ENCODE measurements around the gene SERAC1. TPM values are rescaled to one million over a fixed set of nuclear protein-coding genes. Genes with fewer than 3 reads are reported as not detected.

SERAC1 gene
- total and polyA plus RNA-seq, 2 donors (not counting 3 experiments of a cell fraction or from before 2014, with no cell fraction given): 4.9 to 5.7 TPM

- H3K4me2 ChIP-seq (ENCODE audit: insufficient read depth, low read length): no peak overlapping the region
- H3K4me3 ChIP-seq (replicated peaks in 1 of 3; ENCODE audit: insufficient read depth in 1 of 3, low read depth in 1 of 3, low read length in 3 of 3): no peak overlapping the region
- no peak overlapping the region for H3K9ac ChIP-seq (replicated peaks; ENCODE audit: extremely low read depth, insufficient read depth, low read length)
- POLR2A ChIA-PET: no interaction called here
- CTCF ChIA-PET: interaction anchor here (0.9 to 2.8 kb wide), 5 partner anchors 9 to 16 kb away, joined by 3 to 11 read pairs (median 4); no protein-coding TSS in a partner anchor
- no peak overlapping the region for H2AFZ ChIP-seq (ENCODE audit: low read depth, low read length)
- DNase-seq (ENCODE audit: low read depth, low spot score) (no peak), FAIRE-seq (no peak)
- dilution Hi-C loops (cut with MboI; ENCODE audit: extremely low pct_ligation_motif_present, low sequenced_read_pairs): no loop called here
- H3K9me3 ChIP-seq (replicated peaks; ENCODE audit: control insufficient read depth, insufficient read depth, low read length): no peaks in the 10 kb centered on the region
- TF ChIP-seq FOS (IDR thresholded peaks at IDR 0.05; ENCODE audit: borderline replicate concordance, insufficient read depth, low read length) (no peak), CTCF (IDR thresholded peaks at IDR 0.05; ENCODE audit: extremely low read depth in 1 of 2, insufficient read depth in 1 of 2, low read depth in 1 of 2, low read length in 2 of 2) (no peak), MAX (IDR thresholded peaks at IDR 0.05; ENCODE audit: insufficient read depth, insufficient read length) (no peak), MYC (IDR thresholded peaks at IDR 0.05; ENCODE audit: low read depth, low read length) (no peak), POLR2A (IDR thresholded peaks at IDR 0.05; ENCODE audit: low read depth, low read length) (no peak), POLR2AphosphoS5 (IDR thresholded peaks at IDR 0.05; ENCODE audit: insufficient read depth, low read depth, low read length) (no peak), JUN (IDR thresholded peaks at IDR 0.05; ENCODE audit: borderline replicate concordance, insufficient read depth, insufficient read length, low read depth) (no peak), GATA2 (IDR thresholded peaks at IDR 0.05; ENCODE audit: insufficient read depth, insufficient read length, low read depth, low read length) (no peak), EZH2 (IDR thresholded peaks at IDR 0.05; ENCODE audit: borderline replicate concordance, low read depth, low read length, severe bottlenecking) (no peak)
- peaks cover 0 to 2% of the 10 kb centered on the region in 2 experiments for H3K36me3 ChIP-seq (ENCODE audit: control insufficient read depth in 2 of 2, extremely low read depth in 1 of 2, insufficient read depth in 2 of 2, low read length in 2 of 2)
- H3K27ac ChIP-seq (ENCODE audit: insufficient read depth, low read depth, low read length): no peak overlapping the region
- H4K20me1 ChIP-seq (replicated peaks; ENCODE audit: control insufficient read depth, extremely low read depth, insufficient read depth, low read length): no peaks in the 10 kb centered on the region
- no peaks in the 10 kb centered on the region for H3K4me1 ChIP-seq (ENCODE audit: control insufficient read depth, extremely low read depth, insufficient read depth, low read length)
- no peaks in the 10 kb centered on the region for H3K79me2 ChIP-seq (ENCODE audit: control insufficient read depth, insufficient read depth, low read length)
- BruUV-seq (replicated peaks): no TSS peak
- intact Hi-C loops (cut with micrococcal nuclease): no loop called here
- H3K27me3 ChIP-seq (ENCODE audit: control insufficient read depth in 2 of 2, insufficient read depth in 2 of 2, low read length in 2 of 2): no peaks in the 10 kb centered on the region
- no peaks in the 10 kb centered on the region for H3K9me1 ChIP-seq (replicated peaks; ENCODE audit: control insufficient read depth, extremely low read depth, insufficient read depth, low read length)
These were observed 9.3 kb downstream of the SERAC1 start for GRCh38 chr6:158158748-158159147.

Data from endothelial cell of umbilical vein (primary cell).